ENCODE measurements around the gene LST1.

- TF ChIP-seq GLIS3 (CRISPR knock-in tag; IDR thresholded peaks at IDR 0.05) (no peak), BACH2 (CRISPR knock-in tag; IDR thresholded peaks at IDR 0.05; ENCODE audit: borderline replicate concordance) (no peak), RARB (CRISPR knock-in tag; IDR thresholded peaks at IDR 0.05) (no peak)
Measured at GRCh38 chr6:31544676-31545075, 41.4 kb upstream of the LST1 start.

All from SK-N-SH treated with all-trans-retinoic acid at 6 μM for 48 hours (cell line).